Measurements from ENCODE around the gene STX4. TPM values are rescaled to one million over a fixed set of nuclear protein-coding genes. Genes with fewer than 3 reads are reported as not detected.
A peak's percentile ranks its signal among the peaks of the same experiment; 100 is the strongest.

Gene STX4
- total and polyA plus RNA-seq, 9 of the 15 experiments (the other 6 are each of a cell fraction or from before 2014, with no cell fraction given): 3.2 to 48.0 (median 21.5) TPM

- TF ChIP-seq ZNF280A (IDR thresholded peaks at IDR 0.05; ENCODE audit: low read depth, partially characterized antibody) (no peak), IFI16 (CRISPR knock-in tag; IDR thresholded peaks at IDR 0.05) (no peak), SREBF1 (IDR thresholded peaks at IDR 0.05; ENCODE audit: borderline replicate concordance, low read depth, low read length) (no peak), KAT8 (IDR thresholded peaks at IDR 0.05; ENCODE audit: low read depth) (no peak), BHLHE40 (IDR thresholded peaks at IDR 0.05; ENCODE audit: low read length) (no peak), RHOXF2B (CRISPR knock-in tag; conservative IDR thresholded peaks at IDR 0.05) (no peak), GATAD2B (IDR thresholded peaks at IDR 0.05; ENCODE audit: borderline replicate concordance) (no peak), ARID1B (IDR thresholded peaks at IDR 0.05) (peak; percentile 64; the same call in 1 of the 2 replicates), LARP7 (IDR thresholded peaks at IDR 0.05) (no peak), HSF4 (CRISPR knock-in tag; IDR thresholded peaks at IDR 0.05; ENCODE audit: borderline replicate concordance) (peak; percentile 34; the same call in 1 of the 2 replicates), ZNF24 (IDR thresholded peaks at IDR 0.05) (no peak), TFAM (CRISPR knock-in tag; conservative IDR thresholded peaks at IDR 0.05) (no peak), NEUROD1 (IDR thresholded peaks at IDR 0.05; ENCODE audit: borderline replicate concordance, low read depth, low read length, partially characterized antibody) (no peak), RCOR1 (IDR thresholded peaks at IDR 0.05; ENCODE audit: borderline replicate concordance in 1 of 2, low read depth in 2 of 2, low read length in 2 of 2) (no peak), ZC3H8 (IDR thresholded peaks at IDR 0.05) (no peak), DNMT1 (IDR thresholded peaks at IDR 0.05) (no peak), SAP30 (IDR thresholded peaks at IDR 0.05; ENCODE audit: borderline replicate concordance, insufficient read depth, low read depth, low read length, poor library complexity, severe bottlenecking) (no peak), ZNF239 (CRISPR knock-in tag; IDR thresholded peaks at IDR 0.05) (no peak), HNRNPLL (IDR thresholded peaks at IDR 0.05; ENCODE audit: low read depth, low read length, poor library complexity, severe bottlenecking) (no peak), ZBTB17 (CRISPR knock-in tag; IDR thresholded peaks at IDR 0.05) (peak; percentile 65), ZFPM2 (CRISPR knock-in tag; IDR thresholded peaks at IDR 0.05) (no peak), HIVEP1 (CRISPR knock-in tag; IDR thresholded peaks at IDR 0.05) (no peak), PHF8 (IDR thresholded peaks at IDR 0.05; ENCODE audit: borderline replicate concordance, low read length) (peak; percentile 30; the same call in 1 of the 2 replicates), MTA3 (IDR thresholded peaks at IDR 0.05; ENCODE audit: borderline replicate concordance) (no peak), HMGN3 (IDR thresholded peaks at IDR 0.05; ENCODE audit: borderline replicate concordance, extremely low read depth, insufficient read length, low read depth, low read length) (no peak)
- TF ChIP-seq, protein P1, sequence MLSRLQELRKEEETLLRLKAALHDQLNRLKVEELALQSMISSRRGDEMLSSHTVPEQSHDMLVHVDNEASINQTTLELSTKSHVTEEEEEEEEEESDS (CRISPR knock-in tag; IDR thresholded peaks at IDR 0.05): no peak
- TF ChIP-seq, protein P2, sequence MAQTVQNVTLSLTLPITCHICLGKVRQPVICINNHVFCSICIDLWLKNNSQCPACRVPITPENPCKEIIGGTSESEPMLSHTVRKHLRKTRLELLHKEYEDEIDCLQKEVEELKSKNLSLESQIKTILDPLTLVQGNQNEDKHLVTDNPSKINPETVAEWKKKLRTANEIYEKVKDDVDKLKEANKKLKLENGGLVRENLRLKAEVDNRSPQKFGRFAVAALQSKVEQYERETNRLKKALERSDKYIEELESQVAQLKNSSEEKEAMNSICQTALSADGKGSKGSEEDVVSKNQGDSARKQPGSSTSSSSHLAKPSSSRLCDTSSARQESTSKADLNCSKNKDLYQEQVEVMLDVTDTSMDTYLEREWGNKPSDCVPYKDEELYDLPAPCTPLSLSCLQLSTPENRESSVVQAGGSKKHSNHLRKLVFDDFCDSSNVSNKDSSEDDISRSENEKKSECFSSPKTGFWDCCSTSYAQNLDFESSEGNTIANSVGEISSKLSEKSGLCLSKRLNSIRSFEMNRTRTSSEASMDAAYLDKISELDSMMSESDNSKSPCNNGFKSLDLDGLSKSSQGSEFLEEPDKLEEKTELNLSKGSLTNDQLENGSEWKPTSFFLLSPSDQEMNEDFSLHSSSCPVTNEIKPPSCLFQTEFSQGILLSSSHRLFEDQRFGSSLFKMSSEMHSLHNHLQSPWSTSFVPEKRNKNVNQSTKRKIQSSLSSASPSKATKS (CRISPR knock-in tag; IDR thresholded peaks at IDR 0.05): no peak
Observed at GRCh38 chr16:30992931-30993816, 40.2 kb upstream of the STX4 start (continued).

Measured in K562 (cell line).